HG03196 (cell line): Measurements from ENCODE around the gene SHISA5.

Source experiments
- ATAC-seq: cut with Tn5 transposase; IDR thresholded peaks from one replicate; pipeline ENCODE4 v1.9.1; 2021; ENCODE audit not compliant: unreplicated experiment

Gene SHISA5

GRCh38 chr3:48419149-48419548, 84.8 kb downstream of the SHISA5 start:
- no peak for ATAC-seq

DNA sequence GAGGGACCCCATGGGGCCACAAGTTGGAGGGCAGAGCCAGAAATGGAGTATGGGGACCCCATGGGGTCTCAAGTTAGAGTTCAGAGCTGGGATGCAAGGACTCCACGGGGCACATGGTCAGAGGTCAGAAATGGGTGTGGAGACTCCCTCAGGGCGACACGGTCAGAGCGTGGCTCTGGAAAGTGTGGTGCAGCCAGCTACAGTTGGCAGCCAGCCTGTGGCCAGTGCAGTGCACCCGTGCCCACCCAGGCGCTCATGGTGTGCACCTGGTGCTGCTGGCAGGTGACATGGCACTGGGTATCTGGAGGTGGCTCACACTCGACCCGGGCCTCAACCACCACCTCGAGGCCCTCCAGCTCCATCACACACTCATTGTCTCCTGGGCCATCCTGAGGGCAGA, 85.3 kb downstream of the SHISA5 start:
- ATAC-seq, result no peak

GRCh38 chr3:48418140-48418539, 85.8 kb downstream of the SHISA5 start:
- no peak for ATAC-seq
